ENCODE measurements around the gene STAB1.

- no peak for TF ChIP-seq RELA (CRISPR knock-in tag; IDR thresholded peaks at IDR 0.05)
- TF ChIP-seq ZFP36L2 (CRISPR knock-in tag; IDR thresholded peaks at IDR 0.05) = no peak
- no peak for TF ChIP-seq E2F1 (CRISPR knock-in tag; IDR thresholded peaks at IDR 0.05)
Observed at GRCh38 chr3:52473026-52473425, 22.1 kb upstream of the STAB1 start.

All from HepG2 (cell line).